Suprapubic skin (tissue), 3 donors: ENCODE measurements around the gene ACP4.

Experiments used
- CTCF ChIP-seq, 2 donors: fragments of 200-600 bp in 1 of 2; fragments of 450-650 bp in 1 of 2; sonication (generic) in 1 of 2; IDR thresholded peaks; one replicate each; pipeline ENCODE4 v1.5.1; 2016 to 2019; ENCODE audit warnings: antibody characterized with exemption in 2 of 2, mild to moderate bottlenecking in 1 of 2, moderate library complexity in 1 of 2
- POLR2A ChIP-seq, 2 donors: fragments of 450-650 bp; IDR thresholded peaks; one replicate each; pipeline ENCODE4 v1.6.1; 2017; ENCODE audit warnings: antibody characterized with exemption in 2 of 2, mild to moderate bottlenecking in 2 of 2, moderate library complexity in 2 of 2

GRCh38 chr19:50796128-50796633, 6.0 kb downstream of the ACP4 start:
- no peak for TF ChIP-seq CTCF (IDR thresholded peaks at IDR 0.05)
- no peak for TF ChIP-seq POLR2A (IDR thresholded peaks at IDR 0.05)
